ENCODE measurements around the gene RNASE7. TPM values are rescaled to one million over a fixed set of nuclear protein-coding genes. Genes with fewer than 3 reads are reported as not detected.

RNASE7 gene
- total RNA-seq, 1 experiment from 2014 or later, result not detected

DNA sequence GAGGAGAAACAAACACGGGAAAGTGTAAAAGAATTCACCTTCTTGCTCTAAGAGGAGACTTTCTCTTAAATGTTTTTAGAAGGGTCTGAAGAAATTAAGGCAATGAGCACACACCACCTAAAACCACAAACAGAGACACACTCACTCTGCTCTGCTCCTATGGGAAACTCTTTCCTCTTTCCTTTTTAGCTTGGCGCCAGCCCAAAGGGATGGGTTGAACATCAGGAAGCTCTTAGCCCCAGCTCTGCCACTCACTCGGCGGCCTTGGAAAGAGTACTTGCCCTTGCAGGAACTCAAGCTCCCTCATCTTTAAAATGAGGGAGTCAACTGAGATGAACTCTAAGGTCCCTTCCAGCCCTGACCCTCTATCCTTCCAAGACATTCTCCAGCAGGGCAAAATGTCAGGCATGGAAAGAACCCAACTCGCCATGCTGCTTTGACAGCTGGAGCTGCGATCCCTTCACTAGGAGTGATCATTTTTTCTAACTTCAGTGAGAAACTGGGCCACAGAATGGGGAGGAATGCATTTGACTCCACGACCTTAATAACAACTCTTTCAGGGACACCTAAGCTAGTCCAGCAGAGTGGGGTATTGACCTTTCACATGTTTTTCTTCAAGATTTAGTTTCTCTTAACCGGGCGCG lies 14.5 kb downstream of the RNASE7 start:
- POLR2A ChIA-PET, result interaction anchor here (0.5 kb wide), 1 partner anchor 400 kb away, joined by 3 read pairs; no protein-coding TSS in a partner anchor
- no peaks in the 10 kb centered on the region for H3K4me1 ChIP-seq (ENCODE audit: control insufficient read depth in 1 of 2, insufficient read depth in 2 of 2, low read length in 2 of 2)
- H3K9me2 ChIP-seq (ENCODE audit: insufficient read depth), result no peaks in the 10 kb centered on the region
- no peak overlapping the region for H3K4me2 ChIP-seq (ENCODE audit: low read length)
- TF ChIP-seq CBX3 (IDR thresholded peaks at IDR 0.05; ENCODE audit: low read depth) (no peak), EZH2phosphoT487 (IDR thresholded peaks at IDR 0.05; ENCODE audit: borderline replicate concordance) (no peak), ZNF274 (IDR thresholded peaks at IDR 0.05; ENCODE audit: low read depth, low read length) (no peak), SRF (IDR thresholded peaks at IDR 0.05; ENCODE audit: low read depth) (no peak), POLR2AphosphoS5 (IDR thresholded peaks at IDR 0.05; ENCODE audit: low read depth, low read length) (no peak)
- TF ChIP-seq, protein P1, sequence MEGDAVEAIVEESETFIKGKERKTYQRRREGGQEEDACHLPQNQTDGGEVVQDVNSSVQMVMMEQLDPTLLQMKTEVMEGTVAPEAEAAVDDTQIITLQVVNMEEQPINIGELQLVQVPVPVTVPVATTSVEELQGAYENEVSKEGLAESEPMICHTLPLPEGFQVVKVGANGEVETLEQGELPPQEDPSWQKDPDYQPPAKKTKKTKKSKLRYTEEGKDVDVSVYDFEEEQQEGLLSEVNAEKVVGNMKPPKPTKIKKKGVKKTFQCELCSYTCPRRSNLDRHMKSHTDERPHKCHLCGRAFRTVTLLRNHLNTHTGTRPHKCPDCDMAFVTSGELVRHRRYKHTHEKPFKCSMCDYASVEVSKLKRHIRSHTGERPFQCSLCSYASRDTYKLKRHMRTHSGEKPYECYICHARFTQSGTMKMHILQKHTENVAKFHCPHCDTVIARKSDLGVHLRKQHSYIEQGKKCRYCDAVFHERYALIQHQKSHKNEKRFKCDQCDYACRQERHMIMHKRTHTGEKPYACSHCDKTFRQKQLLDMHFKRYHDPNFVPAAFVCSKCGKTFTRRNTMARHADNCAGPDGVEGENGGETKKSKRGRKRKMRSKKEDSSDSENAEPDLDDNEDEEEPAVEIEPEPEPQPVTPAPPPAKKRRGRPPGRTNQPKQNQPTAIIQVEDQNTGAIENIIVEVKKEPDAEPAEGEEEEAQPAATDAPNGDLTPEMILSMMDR (IDR thresholded peaks at IDR 0.05 in 2 of 3, conservative IDR thresholded peaks at IDR 0.05 in 1 of 3; ENCODE audit: borderline replicate concordance in 1 of 3, insufficient read depth in 1 of 3, low read depth in 2 of 3, low read length in 2 of 3), result no peak
- H3K27me3 ChIP-seq (ENCODE audit: insufficient read depth, low read length), result no peaks in the 10 kb centered on the region
- no peaks in the 10 kb centered on the region for H3K79me2 ChIP-seq (ENCODE audit: insufficient read depth, low read length)
- H4K20me1 ChIP-seq (ENCODE audit: insufficient read depth), result no peaks in the 10 kb centered on the region
- ATAC-seq (no peak), DNase-seq (ENCODE audit: low read depth, low spot score) (no peak)
- H3K36me3 ChIP-seq (ENCODE audit: control insufficient read depth in 1 of 2, insufficient read depth in 2 of 2, low read length in 2 of 2), result no peaks in the 10 kb centered on the region
- H3K9me3 ChIP-seq (ENCODE audit: control insufficient read depth in 1 of 2, insufficient read depth in 1 of 2, low read depth in 1 of 2, low read length in 2 of 2), result no peaks in the 10 kb centered on the region
- H3K27ac ChIP-seq (ENCODE audit: low read depth, low read length), result no peak overlapping the region
- no peak overlapping the region for H3K4me3 ChIP-seq (replicated peaks in 1 of 2; ENCODE audit: low read depth in 1 of 2, low read length in 2 of 2)
- BruUV-seq (replicated peaks), result no TSS peak
- intact Hi-C loops (cut with micrococcal nuclease), result no loop called here
- CTCF ChIA-PET, result interaction anchor here (1.5 kb wide), 1 partner anchor 12 kb away, joined by 3 read pairs; no protein-coding TSS in a partner anchor
- no peak overlapping the region for H3K9ac ChIP-seq (ENCODE audit: low read length)
- no peak overlapping the region for H2AFZ ChIP-seq (ENCODE audit: low read depth, low read length, poor library complexity, severe bottlenecking)
- RAD21 ChIA-PET (ENCODE audit: low non-redundant PET in 1 of 2, low total read pairs in 2 of 2, uncharacterized antibody in 2 of 2, unreplicated experiment in 2 of 2), result no interaction called here
